CD14-positive monocyte (primary cell): ENCODE data around the gene OLIG3. TPM values are rescaled to one million over a fixed set of nuclear protein-coding genes. Genes with fewer than 3 reads are reported as not detected.

ENCODE experiments used
- DNase-seq, 3 donors: peaks; one replicate each; pipeline ENCODE4 v3.0.0-alpha.2; 2011 to 2022
- H2AFZ ChIP-seq: 2 replicates; pipeline ENCODE4 v1.6.0; 2012; ENCODE audit warnings: mild to moderate bottlenecking, low read depth, low read length, inconsistent platforms; ENCODE audit not compliant: insufficient read depth, poor library complexity, severe bottlenecking
- H3K27ac ChIP-seq, 2 donors: 1 replicate in 1 of 2; 2 replicates in 1 of 2; pipeline ENCODE4 v1.5.1; 2012 to 2013; ENCODE audit warnings: low read length in 2 of 2, control low read depth in 1 of 2, inconsistent platforms in 1 of 2, low read depth in 1 of 2, mild to moderate bottlenecking in 1 of 2
- H3K27me3 ChIP-seq, 2 donors: one replicate each; pipeline versions ENCODE4 v1.6.0 to v1.6.1; 2011 to 2013; ENCODE audit warnings: low read length in 2 of 2; ENCODE audit not compliant: control insufficient read depth in 2 of 2, insufficient read depth in 2 of 2
- H3K36me3 ChIP-seq, 2 donors: replicated peaks in 1 of 2; 1 replicate in 1 of 2; 2 replicates in 1 of 2; pipeline versions ENCODE4 v1.5.1 to v1.6.1; 2012 to 2013; ENCODE audit warnings: low read length in 2 of 2, control low read depth in 1 of 2, inconsistent platforms in 1 of 2, mild to moderate bottlenecking in 1 of 2; ENCODE audit not compliant: insufficient read depth in 2 of 2, control insufficient read depth in 1 of 2
- H3K4me1 ChIP-seq, 2 donors: 1 replicate in 1 of 2; 2 replicates in 1 of 2; pipeline versions ENCODE4 v1.5.1 to v1.6.1; 2012 to 2013; ENCODE audit warnings: low read length in 2 of 2, control low read depth in 1 of 2, inconsistent platforms in 1 of 2, mild to moderate bottlenecking in 1 of 2, moderate library complexity in 1 of 2; ENCODE audit not compliant: insufficient read depth in 2 of 2, control insufficient read depth in 1 of 2
- H3K4me2 ChIP-seq: replicated peaks from 2 replicates; pipeline ENCODE3; 2012; ENCODE audit warnings: low read length, moderate library complexity, mild to moderate bottlenecking; ENCODE audit not compliant: poor library complexity, severe bottlenecking; ENCODE audit errors: extremely low read depth
- H3K4me3 ChIP-seq, 3 experiments: fragments of 200-600 bp in 1 of 3; sonication (generic) in 1 of 3; replicated peaks in 1 of 3; 1 replicate in 2 of 3; 2 replicates in 1 of 3; pipeline ENCODE4 v1.5.1; 2011 to 2013; ENCODE audit warnings: low read length in 3 of 3, mild to moderate bottlenecking in 3 of 3, control low read depth in 2 of 3, low read depth in 2 of 3, inconsistent platforms in 1 of 3, moderate library complexity in 1 of 3
- H3K79me2 ChIP-seq: 2 replicates; pipeline ENCODE4 v1.6.0; 2012; ENCODE audit warnings: mild to moderate bottlenecking, control low read depth, inconsistent platforms, low read length, moderate library complexity; ENCODE audit not compliant: insufficient read depth
- H3K9ac ChIP-seq: 2 replicates; pipeline ENCODE4 v1.6.0; 2017; ENCODE audit warnings: low read length, mild to moderate bottlenecking; ENCODE audit not compliant: insufficient read depth, poor library complexity, severe bottlenecking
- H3K9me3 ChIP-seq, 2 donors: replicated peaks in 1 of 2; 1 replicate in 1 of 2; 2 replicates in 1 of 2; pipeline versions ENCODE4 v1.5.1 to v1.6.1; 2012 to 2013; ENCODE audit warnings: low read length in 2 of 2, control low read depth in 1 of 2; ENCODE audit not compliant: control insufficient read depth in 1 of 2, insufficient read depth in 1 of 2
- H4K20me1 ChIP-seq: 2 replicates; pipeline ENCODE4 v1.6.0; 2012; ENCODE audit warnings: mild to moderate bottlenecking, low read length, control low read depth, moderate library complexity; ENCODE audit not compliant: insufficient read depth
- H3K27ac Mint-ChIP-seq, 7 donors: one replicate each; pipeline ENCODE4 v1.8.0; 2020; ENCODE audit warnings: mild to moderate bottlenecking in 7 of 7, mixed read lengths in 7 of 7, moderate library complexity in 6 of 7, inconsistent platforms in 2 of 7
- H3K27me3 Mint-ChIP-seq, 3 donors: one replicate each; pipeline ENCODE4 v1.8.0; 2021 to 2022; ENCODE audit warnings: low read depth in 3 of 3, mild to moderate bottlenecking in 3 of 3, mixed read lengths in 3 of 3, moderate library complexity in 3 of 3, inconsistent platforms in 1 of 3
- H3K36me3 Mint-ChIP-seq, 2 donors: one replicate each; pipeline ENCODE4 v1.8.0; 2020; ENCODE audit warnings: mixed read lengths in 2 of 2, inconsistent platforms in 1 of 2, mild to moderate bottlenecking in 1 of 2
- H3K4me1 Mint-ChIP-seq: one replicate; pipeline ENCODE4 v1.8.0; 2020; ENCODE audit warnings: mild to moderate bottlenecking, mixed read lengths
- H3K4me3 Mint-ChIP-seq, 2 donors: one replicate each; pipeline ENCODE4 v1.8.0; 2020; ENCODE audit warnings: mild to moderate bottlenecking in 2 of 2, mixed read lengths in 2 of 2, moderate library complexity in 1 of 2
- H3K9me3 Mint-ChIP-seq, 7 donors: one replicate each; pipeline ENCODE4 v1.8.0; 2020 to 2022; ENCODE audit warnings: mixed read lengths in 7 of 7, mild to moderate bottlenecking in 6 of 7, moderate library complexity in 6 of 7, inconsistent platforms in 2 of 7
- CTCF ChIP-seq: fragments of 200-600 bp; IDR thresholded peaks from one replicate; pipeline ENCODE4 v1.8.0; 2022; ENCODE audit warnings: antibody characterized with exemption, mild to moderate bottlenecking
- WGBS: methylation state at CpG from one replicate; pipeline ENCODE4 v1.1.5; 2013; ENCODE audit warnings: missing lambda C conversion rate; ENCODE audit not compliant: insufficient coverage; 5-methylcytosine and 5-hydroxymethylcytosine counted together
- intact Hi-C, 2 donors: fragments of 100-400 bp; cut with micrococcal nuclease; formaldehyde crosslinking; loops; one replicate each; pipeline versions ENCODE4 v1.15.0 to v1.15.1; 2023
- polyA plus RNA-seq, 3 donors: library from polyadenylated mRNA; depleted of rRNA in 1 of 3; unstranded in 2 of 3; stranded (reverse) in 1 of 3; fragments of 300-500 nt in 2 of 3; fragments of >200 nt in 1 of 3; fragmentation: Illumina TruSeq in 2 of 3; gene quantifications; 1 replicate in 2 of 3; 2 replicates in 1 of 3; pipeline ENCODE4 v1.2.3, GENCODE V29; 2012 to 2021

Gene OLIG3
- polyA plus RNA-seq, 3 donors = not detected

GRCh38 chr6:137542713-137543112 lies 48.5 kb upstream of the OLIG3 start:
- intact Hi-C loops = no loop called here
- Histone ChIP-seq H3K4me1 (no peaks in the 10 kb centered on the region), H3K27me3 (peaks cover 12 to 24% of the 10 kb centered on the region in 2 donors), H3K79me2 (no peaks in the 10 kb centered on the region), H4K20me1 (no peaks in the 10 kb centered on the region), H2AFZ (no peak overlapping the region), H3K9ac (no peak overlapping the region), H3K27ac (no peak overlapping the region), H3K9me3 (no peaks in the 10 kb centered on the region), H3K4me3 (no peak overlapping the region), H3K4me2 (no peak overlapping the region), H3K36me3 (no peaks in the 10 kb centered on the region)
- H3K9me3 Mint-ChIP-seq = peaks cover 0 to 5% (median 0%) of the 10 kb centered on the region in 7 donors
- DNase-seq = no peak
- no peak overlapping the region for H3K4me3 Mint-ChIP-seq
- peaks cover 7 to 30% (median 20%) of the 10 kb centered on the region in 3 donors for H3K27me3 Mint-ChIP-seq
- H3K4me1 Mint-ChIP-seq = no peaks in the 10 kb centered on the region
- WGBS = no CpG with 5 or more reads among the region's 1 CpG
- no peak overlapping the region for H3K27ac Mint-ChIP-seq
- TF ChIP-seq CTCF = no peak
- H3K36me3 Mint-ChIP-seq = no peaks in the 10 kb centered on the region

GRCh38 chr6:137541534-137542063 lies 47.4 kb upstream of the OLIG3 start:
- intact Hi-C loops = no loop called here
- Histone ChIP-seq H2AFZ (no peak overlapping the region), H3K36me3 (no peaks in the 10 kb centered on the region), H3K9ac (no peak overlapping the region), H3K79me2 (no peaks in the 10 kb centered on the region), H3K27me3 (peaks cover 12 to 28% of the 10 kb centered on the region in 2 donors), H3K4me2 (no peak overlapping the region), H3K4me1 (no peaks in the 10 kb centered on the region), H3K4me3 (no peak overlapping the region), H3K27ac (no peak overlapping the region), H4K20me1 (no peaks in the 10 kb centered on the region), H3K9me3 (no peaks in the 10 kb centered on the region)
- Mint-ChIP-seq H3K36me3 (no peaks in the 10 kb centered on the region), H3K27me3 (peaks cover 7 to 27% (median 17%) of the 10 kb centered on the region in 3 donors), H3K4me1 (no peaks in the 10 kb centered on the region), H3K9me3 (peaks cover 0 to 5% (median 0%) of the 10 kb centered on the region in 7 donors), H3K27ac (no peak overlapping the region), H3K4me3 (no peak overlapping the region)
- no CpG with 5 or more reads among the region's 4 CpGs for WGBS
- TF ChIP-seq CTCF = no peak
- no peak for DNase-seq
